ENCODE measurements around the gene TNRC6C. TPM values are rescaled to one million over a fixed set of nuclear protein-coding genes. Genes with fewer than 3 reads are reported as not detected.
A peak's percentile ranks its signal among the peaks of the same experiment; 100 is the strongest.

Gene TNRC6C, protein sequence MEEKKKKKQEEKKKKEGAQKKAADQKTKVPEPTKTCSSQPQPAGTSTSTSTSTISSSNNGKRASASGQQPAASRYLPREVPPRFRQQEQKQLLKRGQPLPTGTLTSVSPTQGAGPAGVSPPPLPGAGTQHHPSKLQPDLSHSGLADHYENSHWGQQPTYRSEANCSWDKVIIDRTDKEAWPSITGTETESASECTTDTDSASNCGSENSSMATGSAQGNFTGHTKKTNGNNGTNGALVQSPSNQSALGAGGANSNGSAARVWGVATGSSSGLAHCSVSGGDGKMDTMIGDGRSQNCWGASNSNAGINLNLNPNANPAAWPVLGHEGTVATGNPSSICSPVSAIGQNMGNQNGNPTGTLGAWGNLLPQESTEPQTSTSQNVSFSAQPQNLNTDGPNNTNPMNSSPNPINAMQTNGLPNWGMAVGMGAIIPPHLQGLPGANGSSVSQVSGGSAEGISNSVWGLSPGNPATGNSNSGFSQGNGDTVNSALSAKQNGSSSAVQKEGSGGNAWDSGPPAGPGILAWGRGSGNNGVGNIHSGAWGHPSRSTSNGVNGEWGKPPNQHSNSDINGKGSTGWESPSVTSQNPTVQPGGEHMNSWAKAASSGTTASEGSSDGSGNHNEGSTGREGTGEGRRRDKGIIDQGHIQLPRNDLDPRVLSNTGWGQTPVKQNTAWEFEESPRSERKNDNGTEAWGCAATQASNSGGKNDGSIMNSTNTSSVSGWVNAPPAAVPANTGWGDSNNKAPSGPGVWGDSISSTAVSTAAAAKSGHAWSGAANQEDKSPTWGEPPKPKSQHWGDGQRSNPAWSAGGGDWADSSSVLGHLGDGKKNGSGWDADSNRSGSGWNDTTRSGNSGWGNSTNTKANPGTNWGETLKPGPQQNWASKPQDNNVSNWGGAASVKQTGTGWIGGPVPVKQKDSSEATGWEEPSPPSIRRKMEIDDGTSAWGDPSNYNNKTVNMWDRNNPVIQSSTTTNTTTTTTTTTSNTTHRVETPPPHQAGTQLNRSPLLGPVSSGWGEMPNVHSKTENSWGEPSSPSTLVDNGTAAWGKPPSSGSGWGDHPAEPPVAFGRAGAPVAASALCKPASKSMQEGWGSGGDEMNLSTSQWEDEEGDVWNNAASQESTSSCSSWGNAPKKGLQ (N-terminal part only)
- 10 to 100 TPM in 3 of 4 donors, 1 to 10 TPM in 1; 5.8 to 22.1 (median 18.2) TPM for total RNA-seq
- polyA plus RNA-seq = 1 to 10 TPM in 2 of 3 donors, under 1 TPM in 1; 0.92 to 6.3 (median 3.0) TPM

- WGBS, 2 donors = 0 to 1% methylated on average over 105 of the region's 105 CpGs
- Histone ChIP-seq H3K4me3 (peak within 1 kb of the TSS; percentile 50 to 79 (median 72)), H3K27me3 (no peaks in the 10 kb centered on the region), H3K27ac (peak within 1 kb of the TSS; percentile 82 to 90 (median 86)), H3K4me1 (peaks cover 0 to 46% (median 31%) of the 10 kb centered on the region in 4 donors), H3K36me3 (no peaks in the 10 kb centered on the region), H3K9me3 (no peaks in the 10 kb centered on the region)
- intact Hi-C loops (cut with DNase I) = loop anchor here (2.0 to 5.0 kb wide), 4 partner anchors 54 to 531 kb away; no protein-coding TSS in a partner anchor
- peak; percentile 100 for DNase-seq
- no peak for TF ChIP-seq CTCF (IDR thresholded peaks at IDR 0.05)
- peak; percentile 99 to 100 (median 100) for TF ChIP-seq POLR2AphosphoS5 (IDR thresholded peaks at IDR 0.05)
- no peak for TF ChIP-seq EP300 (IDR thresholded peaks at IDR 0.05)
- TF ChIP-seq POLR2A (IDR thresholded peaks at IDR 0.05) = peak; percentile 100
These were observed at the start of gene TNRC6C for GRCh38 chr17:77957857-77958715. Gene TNRC6C, plus strand, starts transcription at chr17:77958703. Its CDS starts 45,504 bp downstream, at chr17:78004207.

DNA sequence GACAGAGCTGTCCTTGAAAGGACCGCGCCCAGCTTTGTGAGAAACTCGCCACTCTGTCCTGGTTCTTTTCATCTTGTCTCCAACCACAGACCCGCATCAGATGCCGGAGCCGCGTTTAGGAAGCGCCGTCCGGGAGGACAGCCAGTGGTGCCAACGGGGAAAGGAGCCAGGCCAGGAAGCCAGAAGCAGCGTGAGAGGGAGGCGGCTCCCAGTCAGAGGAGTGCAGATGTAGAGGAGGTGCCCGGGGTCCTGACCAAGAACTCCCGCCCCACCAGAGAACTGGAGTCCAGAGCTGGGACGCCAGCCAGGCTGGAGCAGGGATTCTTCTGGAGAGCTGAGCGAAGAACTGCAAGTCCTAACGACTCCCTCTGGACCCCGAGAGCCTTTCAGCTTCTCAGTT lies 49.3 kb upstream of the TNRC6C start:
- H3K4me1 ChIP-seq = peaks cover 0 to 10% (median 0%) of the 10 kb centered on the region in 4 donors
- peaks cover 0 to 23% (median 4%) of the 10 kb centered on the region in 3 donors for H3K27me3 ChIP-seq
- H3K4me3 ChIP-seq = peak overlapping the region in 1 of 4 donors; percentile 3
- no peak overlapping the region for H3K27ac ChIP-seq
- H3K36me3 ChIP-seq = no peaks in the 10 kb centered on the region
- no peaks in the 10 kb centered on the region for H3K9me3 ChIP-seq
- 79 to 81% methylated on average over 19 of the region's 19 CpGs for WGBS, 2 donors
- TF ChIP-seq EP300 (IDR thresholded peaks at IDR 0.05) = no peak
- TF ChIP-seq CTCF (IDR thresholded peaks at IDR 0.05) = no peak
- no peak for TF ChIP-seq POLR2AphosphoS5 (IDR thresholded peaks at IDR 0.05)
- DNase-seq = peak; percentile 67
- intact Hi-C loops (cut with DNase I) = no loop called here

GRCh38 chr17:77909816-77910215 lies 48.7 kb upstream of the TNRC6C start:
- Histone ChIP-seq H3K4me3 (no peak overlapping the region), H3K4me1 (peaks cover 0 to 14% (median 0%) of the 10 kb centered on the region in 4 donors), H3K27ac (no peak overlapping the region), H3K9me3 (no peaks in the 10 kb centered on the region), H3K36me3 (no peaks in the 10 kb centered on the region), H3K27me3 (peaks cover 2 to 29% (median 4%) of the 10 kb centered on the region in 3 donors)
- intact Hi-C loops (cut with DNase I) = no loop called here
- peak; percentile 30 for DNase-seq
- no peak for TF ChIP-seq CTCF (IDR thresholded peaks at IDR 0.05)
- TF ChIP-seq EP300 (IDR thresholded peaks at IDR 0.05) = no peak
- TF ChIP-seq POLR2A (IDR thresholded peaks at IDR 0.05) = no peak
- TF ChIP-seq POLR2AphosphoS5 (IDR thresholded peaks at IDR 0.05) = no peak
- 81 to 91% methylated on average over 13 of the region's 13 CpGs for WGBS, 2 donors

All from sigmoid colon (tissue), 7 donors.